ENCODE data around the gene SGCG.

The SGCG gene

GRCh38 chr13:23344931-23345595, 164.3 kb downstream of the SGCG start:
- DNase-seq, result no peak

GRCh38 chr13:23347601-23348000, 166.8 kb downstream of the SGCG start:
- DNase-seq, result no peak

DNA sequence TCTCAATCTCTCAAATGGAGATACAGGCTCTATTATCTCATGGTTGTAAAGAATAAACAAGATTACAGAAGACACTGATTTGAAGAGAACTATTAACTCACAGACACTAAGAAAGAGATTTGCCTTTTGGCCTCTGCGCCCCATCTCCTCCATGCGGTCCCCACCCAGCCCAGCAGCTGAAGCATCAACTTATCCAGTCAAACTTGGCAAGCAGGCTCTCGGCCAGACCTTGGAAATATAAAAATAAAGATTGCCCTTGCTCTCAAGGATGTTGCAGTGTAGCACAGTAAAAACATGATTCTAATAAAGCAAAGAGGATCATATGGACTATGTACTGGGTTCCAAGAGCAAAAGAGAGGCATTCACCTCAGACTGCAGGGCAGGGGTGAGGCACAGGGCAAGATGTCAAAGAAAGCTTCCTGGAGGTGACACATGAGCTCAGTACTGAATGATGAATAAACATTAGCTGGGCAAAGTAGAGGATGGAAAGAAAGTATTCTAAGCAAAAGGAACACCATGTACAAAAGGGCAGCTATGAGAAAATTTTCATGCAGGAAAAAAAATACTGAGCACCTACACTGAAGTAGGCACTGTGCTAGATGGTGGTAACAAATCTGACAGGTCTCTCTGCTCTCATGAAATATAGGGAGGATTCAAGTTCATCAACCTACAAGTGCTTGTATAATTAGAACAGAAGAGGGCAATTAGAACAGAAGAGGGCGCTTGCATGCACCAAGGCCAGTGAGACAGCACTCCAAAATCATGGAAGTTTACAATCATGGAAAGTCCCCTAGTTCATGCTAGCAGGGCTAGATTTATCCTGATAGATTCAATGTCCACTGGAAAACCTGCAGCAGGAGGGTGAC, 167.7 kb downstream of the SGCG start:
- no peak for DNase-seq

DNA sequence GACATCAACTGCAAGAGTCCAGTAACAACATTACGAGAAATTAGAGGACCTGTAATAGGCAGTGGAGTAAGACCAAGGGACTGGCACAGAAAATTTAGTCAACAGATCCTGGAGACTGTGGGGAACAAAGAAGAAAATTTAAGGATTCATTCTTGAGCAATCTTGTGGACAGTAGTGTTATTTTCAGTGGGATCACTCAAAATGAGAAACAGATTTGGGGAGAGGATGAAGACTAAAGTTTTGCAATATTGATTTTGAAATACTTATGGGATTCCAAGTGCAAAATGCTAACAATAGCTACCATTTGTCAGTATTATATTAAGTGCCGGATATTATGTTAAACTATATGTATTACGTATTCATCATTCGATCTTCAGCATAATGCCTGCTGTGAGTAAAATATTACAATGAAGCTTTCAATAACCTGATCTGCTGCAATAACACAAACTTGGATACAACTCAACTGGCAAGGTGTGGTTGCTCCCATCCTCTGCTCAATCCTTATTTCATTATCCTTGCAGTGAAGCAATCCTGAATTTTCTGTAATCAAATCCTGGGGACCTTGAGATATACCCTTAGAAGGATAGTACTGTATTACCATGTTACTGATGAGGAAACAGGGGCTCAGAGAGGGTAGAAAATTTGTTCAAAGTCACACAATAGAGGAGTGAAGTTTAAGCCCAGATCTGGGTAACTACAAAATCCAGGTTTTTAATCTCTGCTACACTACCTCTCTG, 168.6 kb downstream of the SGCG start:
- no peak for DNase-seq

- no peak for DNase-seq
These were observed 169.2 kb downstream of the SGCG start for GRCh38 chr13:23350009-23350408.

GRCh38 chr13:23352161-23352560, 171.4 kb downstream of the SGCG start:
- no peak for DNase-seq

DNA sequence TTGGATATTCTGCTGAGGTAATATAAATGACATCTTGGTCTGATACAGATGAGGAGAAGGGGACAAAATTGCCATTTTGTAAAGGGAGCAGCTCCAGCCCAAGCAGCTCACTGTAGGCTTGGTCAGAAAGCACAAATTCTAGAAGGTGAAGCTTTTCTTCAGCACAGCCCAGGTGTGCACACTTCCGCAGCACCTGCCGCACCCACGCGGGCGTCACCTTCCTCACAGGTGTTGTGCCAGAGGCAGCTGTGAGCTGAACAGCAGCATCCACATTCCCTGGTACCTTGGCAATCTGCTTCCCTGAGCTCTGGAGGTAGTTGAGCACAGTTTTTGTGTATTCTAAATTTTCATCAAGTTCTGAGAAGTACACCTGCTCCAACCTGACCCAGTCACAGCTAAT, 173.7 kb downstream of the SGCG start:
- DNase-seq, result no peak

DNA sequence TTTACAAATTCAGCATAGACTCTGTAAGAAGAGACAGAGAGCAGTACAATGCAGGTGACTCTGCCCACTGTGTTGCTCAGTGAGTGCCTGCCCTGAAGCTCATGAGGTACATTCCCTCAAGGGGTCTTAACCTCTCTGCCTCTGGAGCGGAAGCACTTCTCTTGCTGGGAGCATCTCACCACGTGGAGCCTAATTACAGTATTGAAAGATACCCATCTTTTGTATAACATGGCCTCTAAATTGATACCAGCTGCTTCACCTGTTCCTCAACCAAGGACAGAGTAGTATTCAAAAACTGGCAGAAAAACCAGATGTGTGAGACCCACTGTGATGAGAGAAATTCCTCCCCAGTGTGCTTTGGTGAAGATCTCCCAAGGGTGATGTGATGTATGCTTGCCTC, 175.6 kb downstream of the SGCG start:
- DNase-seq, result no peak

DNA sequence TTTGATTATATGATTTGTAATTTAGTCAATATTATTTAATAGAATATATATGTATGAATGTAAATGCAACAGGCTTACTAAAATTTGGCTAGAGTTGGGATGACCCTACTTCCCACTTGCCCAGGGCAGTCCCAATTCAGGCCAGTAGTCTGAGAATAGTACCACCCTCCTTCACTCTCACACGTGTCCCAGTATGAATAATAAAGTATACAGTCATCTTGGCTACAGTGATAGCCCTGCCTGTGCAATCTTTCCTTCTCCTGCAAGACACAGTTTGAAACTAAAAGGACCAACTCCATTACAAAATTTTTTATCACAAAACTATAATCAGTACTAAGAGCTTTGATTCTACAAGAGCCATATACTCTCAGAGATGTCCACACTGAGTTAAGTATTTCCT, 176.6 kb downstream of the SGCG start:
- no peak for DNase-seq

GRCh38 chr13:23359882-23360281, 179.1 kb downstream of the SGCG start:
- DNase-seq, result no peak

DNA sequence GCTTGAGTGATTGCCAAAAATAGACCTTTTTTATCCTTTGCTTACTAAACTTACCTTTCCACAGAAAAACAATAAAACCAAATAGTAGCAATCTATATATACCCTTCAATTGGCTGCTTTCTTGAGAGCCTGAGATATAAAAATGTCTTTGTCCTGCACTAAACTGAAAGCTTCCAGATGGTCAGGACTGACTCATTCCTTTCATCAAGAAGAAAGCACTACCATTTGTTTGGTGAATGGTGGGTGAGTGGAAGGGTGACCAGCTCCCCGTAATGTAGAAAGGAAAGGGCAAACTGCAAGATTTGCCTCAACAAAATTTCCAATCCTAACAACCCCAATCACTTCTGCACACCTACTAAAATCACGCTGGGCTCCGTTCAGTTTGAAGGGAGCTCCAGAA, 184.9 kb downstream of the SGCG start:
- DNase-seq, result no peak

GRCh38 chr13:23367907-23368306, 187.1 kb downstream of the SGCG start:
- DNase-seq, result no peak

DNA sequence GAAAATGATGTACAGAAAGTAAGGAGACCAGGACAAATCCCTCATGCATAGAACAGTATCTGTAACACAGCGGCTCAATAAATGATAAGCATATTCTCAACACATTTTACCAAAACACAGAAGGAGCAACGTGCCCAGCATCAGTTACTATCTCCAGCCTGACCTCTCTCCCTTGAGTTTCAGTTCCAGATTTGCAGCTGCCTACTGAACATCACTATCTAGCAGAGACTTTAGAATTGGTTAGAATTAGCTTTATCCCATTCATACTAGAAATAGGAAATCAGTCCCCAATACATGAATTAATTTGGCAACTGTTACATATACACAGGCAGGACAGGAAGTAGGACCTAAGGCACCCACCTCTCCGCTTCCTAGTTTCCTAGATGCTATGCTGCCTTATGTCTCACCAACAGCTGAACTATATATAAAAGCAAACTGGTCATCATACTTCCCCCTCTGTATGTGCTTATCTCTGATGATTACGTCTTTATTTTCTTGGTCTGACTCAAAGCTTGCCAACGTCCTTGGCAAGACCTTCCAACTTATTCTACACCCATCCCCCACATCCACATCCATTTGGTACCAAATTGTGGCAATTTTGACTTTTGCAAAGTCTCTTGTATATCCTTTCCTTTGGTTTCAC, 191.6 kb downstream of the SGCG start:
- peak; percentile 12 for DNase-seq

Data from NCI-H226 (cell line).